ENCODE results near the gene TES.

TES gene

GRCh38 chr7:116222501-116222900 lies 12.2 kb downstream of the TES start:
- DNase-seq (ENCODE audit: low spot score), result no peak

GRCh38 chr7:116223588-116223987 lies 13.2 kb downstream of the TES start:
- no peak for DNase-seq (ENCODE audit: low spot score)

DNA sequence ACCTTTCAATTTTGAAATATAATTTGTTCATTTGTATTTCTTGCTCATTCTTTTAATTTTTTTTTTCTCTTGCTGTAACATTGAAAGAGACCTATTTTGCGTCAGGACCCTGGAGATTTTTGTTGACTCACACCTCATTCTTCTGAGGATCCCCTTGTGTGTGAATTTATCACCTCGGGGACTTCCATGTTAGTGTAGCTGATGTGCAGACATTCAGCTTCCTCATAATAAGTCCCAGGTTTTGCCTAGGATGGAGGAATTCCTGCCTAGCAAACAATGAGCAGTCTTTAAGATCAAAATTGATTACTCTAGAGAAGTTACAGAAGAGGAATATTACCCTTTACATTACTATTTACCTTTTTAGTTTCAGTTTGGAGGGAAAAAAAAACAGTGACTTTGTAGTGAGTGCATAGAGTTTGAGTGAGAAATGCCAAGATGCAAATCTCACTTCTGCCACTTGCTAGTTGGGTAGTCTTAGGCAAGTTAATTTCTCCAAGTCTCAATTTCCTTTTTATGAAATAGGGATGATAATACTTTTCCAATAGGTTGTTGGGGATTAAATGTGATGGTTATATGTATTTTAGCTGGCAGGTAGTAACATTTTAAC lies 14.3 kb downstream of the TES start:
- DNase-seq (ENCODE audit: low spot score), result no peak

GRCh38 chr7:116225860-116226259 lies 15.5 kb downstream of the TES start:
- no peak for DNase-seq (ENCODE audit: low spot score)

DNA sequence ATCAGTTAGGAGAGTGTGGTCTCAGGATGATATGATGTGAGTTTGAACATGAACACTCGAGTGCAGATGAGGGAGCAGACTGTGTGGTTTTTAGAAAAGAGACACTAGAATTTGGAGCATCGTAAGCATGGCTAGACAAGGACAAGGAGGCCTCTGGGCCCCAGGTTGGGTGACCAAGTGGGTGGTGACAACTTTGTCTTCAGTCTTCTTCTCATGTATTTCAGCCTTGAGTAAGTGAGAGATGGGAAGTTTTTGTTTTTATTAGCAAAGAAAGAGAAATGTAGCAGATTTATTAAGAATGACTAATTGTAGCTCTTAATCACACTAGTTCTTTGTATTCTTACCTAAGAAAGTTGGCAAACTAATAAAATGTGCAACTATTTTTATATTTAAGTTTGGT lies 16.3 kb downstream of the TES start:
- no peak for DNase-seq (ENCODE audit: low spot score)

DNA sequence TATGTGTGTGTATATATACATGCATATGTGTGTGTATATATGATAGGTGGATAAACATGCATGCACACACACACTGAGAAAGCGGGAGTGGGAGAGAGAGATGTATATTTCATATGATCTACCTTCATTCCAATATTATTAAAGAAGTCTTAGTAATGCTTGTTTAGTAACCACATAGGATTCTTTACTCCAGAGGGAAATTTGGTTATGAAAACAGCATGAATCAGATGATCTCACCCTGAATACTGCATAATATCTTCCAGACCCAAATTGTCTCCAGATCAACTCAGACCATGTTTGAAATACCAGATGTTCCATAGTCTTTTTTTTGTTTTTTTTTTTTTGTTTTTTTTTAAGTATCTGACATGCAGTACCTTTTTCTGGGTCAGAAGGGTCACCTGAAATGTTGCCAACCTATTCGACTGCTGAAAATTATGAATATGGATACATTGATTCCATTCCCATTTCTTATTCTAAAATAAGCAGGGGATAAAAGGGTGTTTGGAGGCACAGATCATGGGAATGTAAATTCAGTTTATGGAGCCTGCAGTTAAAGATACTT lies 17.4 kb downstream of the TES start:
- DNase-seq (ENCODE audit: low spot score), result no peak

- no peak for DNase-seq (ENCODE audit: low spot score)
Observed at GRCh38 chr7:116228241-116228640, 17.9 kb downstream of the TES start.

DNA sequence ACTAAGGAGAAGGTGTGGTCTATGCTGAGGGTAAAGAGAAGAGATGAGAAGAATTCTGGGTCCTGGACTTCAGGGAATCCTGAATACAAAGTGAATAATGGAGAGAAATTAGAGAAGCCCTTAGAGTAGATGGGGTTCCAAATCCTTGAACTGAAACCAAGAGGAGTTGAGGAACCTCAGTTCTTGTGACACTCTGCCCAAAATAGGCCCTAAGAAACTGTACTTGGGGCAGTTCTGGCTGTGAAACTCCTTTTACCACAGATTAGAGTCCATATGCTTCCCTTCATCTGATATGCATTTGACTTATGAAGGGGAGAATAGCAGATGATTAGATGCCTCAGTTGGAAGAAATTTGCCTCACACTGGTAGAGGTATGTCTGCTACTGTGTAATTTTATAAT lies 19.0 kb downstream of the TES start:
- DNase-seq (ENCODE audit: low spot score), result no peak

- no peak for DNase-seq (ENCODE audit: low spot score)
Observed at GRCh38 chr7:116230191-116231005, 20.1 kb downstream of the TES start.

GRCh38 chr7:116231543-116231942 lies 21.2 kb downstream of the TES start:
- no peak for DNase-seq (ENCODE audit: low spot score)

DNA sequence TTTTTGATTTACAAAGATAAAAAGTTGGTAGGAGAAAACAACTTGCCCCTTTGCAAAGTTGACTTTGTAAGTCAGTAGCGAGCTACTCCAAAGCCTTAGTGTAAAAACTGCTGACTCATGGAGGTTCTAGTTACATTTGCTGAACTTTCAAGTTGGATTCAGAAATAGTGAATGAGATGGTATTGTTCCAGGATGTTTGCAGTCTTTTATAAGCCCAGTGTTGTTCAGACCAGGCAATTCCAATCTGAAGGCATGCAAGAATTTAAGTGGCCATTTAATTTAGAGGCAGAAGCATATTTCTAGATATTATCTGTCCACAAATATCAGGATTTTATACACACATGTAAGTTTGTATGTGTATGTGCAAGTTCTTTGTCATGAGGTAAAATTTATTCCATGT lies 21.6 kb downstream of the TES start:
- DNase-seq (ENCODE audit: low spot score), result peak; percentile 10

DNA sequence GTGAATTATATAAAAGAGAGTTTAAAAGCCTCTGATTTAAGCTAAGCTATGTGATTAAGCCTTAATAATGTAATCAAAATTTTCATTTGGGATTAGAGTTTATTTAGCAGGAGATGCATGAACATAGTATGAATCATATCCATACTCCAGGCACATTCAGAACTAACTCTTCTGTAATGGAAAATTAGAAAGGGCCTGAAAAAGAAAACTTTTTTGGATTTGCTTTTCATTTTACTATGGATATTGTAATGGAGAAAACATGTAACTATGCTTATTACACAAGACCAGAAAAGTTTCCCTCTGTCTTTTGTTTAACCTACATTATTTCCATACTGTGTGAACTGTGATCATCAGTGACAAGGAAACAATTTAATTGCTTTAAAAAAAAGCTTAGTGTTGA lies 22.0 kb downstream of the TES start:
- DNase-seq (ENCODE audit: low spot score), result no peak

- no peak for DNase-seq (ENCODE audit: low spot score)
Observed at GRCh38 chr7:116232920-116233319, 22.6 kb downstream of the TES start.

DNA sequence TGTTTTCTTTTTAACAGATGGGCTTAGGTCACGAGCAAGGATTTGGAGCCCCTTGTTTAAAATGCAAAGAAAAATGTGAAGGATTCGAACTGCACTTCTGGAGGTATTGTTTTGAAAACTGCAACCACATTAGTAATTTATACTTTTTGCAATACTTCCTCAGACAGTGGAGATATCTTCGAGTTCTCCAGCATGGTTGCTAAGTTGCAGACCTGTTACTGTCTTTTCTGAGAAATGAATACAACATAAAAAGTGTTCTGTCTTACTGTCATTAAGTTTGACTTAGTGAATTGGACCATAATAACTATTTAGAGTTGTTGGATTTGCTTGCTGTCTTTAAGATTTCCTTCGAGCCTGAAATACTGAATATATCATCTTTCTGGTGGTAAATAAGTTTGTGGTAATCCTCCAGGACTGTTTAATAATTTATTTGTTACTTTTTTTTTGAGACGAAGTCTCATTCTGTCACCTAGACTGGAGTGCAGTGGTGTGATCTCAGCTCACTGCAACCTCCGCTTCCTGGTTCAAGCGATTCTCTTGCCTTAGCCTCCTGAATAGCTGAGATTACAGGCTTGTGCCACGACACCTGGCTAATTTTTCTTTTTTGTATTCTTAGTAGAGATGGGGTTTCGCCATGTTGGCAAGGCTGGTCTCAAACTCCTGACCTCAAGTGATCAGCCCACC lies 24.3 kb downstream of the TES start:
- no peak for DNase-seq (ENCODE audit: low spot score)

DNA sequence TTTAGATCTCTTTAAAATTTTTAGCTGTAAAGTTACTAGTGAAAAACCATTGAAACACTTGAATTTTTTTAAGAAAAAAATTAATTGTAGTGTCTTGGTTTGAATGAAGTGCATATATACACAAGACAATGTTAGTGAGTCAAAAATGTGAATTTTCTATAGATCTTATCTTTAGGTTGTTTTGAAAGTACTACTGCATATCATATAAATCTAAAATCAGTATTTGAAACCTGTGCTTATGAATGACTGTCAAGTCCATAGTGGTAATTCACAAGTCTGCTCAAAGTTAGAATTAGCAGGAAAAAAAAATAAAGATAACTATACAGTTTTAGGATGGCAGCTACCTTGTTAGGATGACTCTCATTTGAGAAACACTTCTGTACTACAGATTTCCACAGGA lies 25.0 kb downstream of the TES start:
- no peak for DNase-seq (ENCODE audit: low spot score)

GRCh38 chr7:116236020-116236630 lies 25.8 kb downstream of the TES start:
- DNase-seq (ENCODE audit: low spot score), result peak; percentile 12

DNA sequence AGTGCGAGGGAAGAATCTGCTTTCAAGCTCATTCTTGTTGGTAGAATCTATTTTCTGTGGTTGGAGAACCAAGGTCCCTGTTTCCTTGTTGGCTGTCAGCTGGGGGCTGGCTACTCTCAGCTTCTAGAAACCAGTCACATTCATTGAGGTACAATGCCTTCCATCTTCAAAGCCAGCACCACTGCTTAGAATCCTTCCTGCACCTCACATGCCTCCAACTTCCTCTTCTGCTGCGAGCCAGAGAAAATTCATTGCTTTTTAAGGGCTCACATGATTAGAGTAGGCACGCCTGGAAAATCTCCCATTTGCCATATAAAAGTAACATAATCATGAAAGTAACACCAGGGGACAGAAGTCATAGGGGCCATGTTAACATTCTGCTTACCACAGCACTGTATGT lies 28.7 kb downstream of the TES start:
- no peak for DNase-seq (ENCODE audit: low spot score)

- DNase-seq (ENCODE audit: low spot score), result no peak
Observed at GRCh38 chr7:116239434-116239833, 29.1 kb downstream of the TES start.

DNA sequence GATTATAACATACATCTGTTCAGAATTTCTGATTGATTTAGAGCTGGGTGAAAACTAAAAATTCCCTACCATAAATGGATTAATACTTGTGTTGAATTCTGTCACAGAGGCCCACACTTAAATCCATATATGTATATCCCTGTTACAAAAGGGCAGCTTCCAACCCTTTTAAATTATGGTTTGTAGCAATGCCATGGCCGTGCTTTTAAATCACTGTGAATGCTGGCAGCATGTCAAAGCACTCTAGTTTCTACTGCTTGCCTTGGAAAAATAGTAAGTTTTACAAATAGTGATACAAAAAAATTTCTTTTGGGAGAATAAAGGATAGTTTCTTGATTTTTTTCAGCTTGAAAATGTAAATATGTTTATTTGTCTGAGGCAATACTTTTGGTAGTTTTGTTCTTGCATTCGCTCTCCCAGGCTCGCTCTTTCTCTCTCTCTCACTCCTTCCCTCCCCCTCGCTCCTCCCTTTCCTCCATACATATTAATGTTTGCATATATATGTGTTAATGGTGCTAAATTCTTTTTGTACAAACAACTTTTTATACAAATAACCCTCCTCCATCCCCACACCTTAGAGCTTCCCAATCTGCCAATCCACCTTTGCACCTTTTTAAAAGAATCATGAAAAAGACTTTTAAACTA lies 29.8 kb downstream of the TES start:
- DNase-seq (ENCODE audit: low spot score), result no peak

DNA sequence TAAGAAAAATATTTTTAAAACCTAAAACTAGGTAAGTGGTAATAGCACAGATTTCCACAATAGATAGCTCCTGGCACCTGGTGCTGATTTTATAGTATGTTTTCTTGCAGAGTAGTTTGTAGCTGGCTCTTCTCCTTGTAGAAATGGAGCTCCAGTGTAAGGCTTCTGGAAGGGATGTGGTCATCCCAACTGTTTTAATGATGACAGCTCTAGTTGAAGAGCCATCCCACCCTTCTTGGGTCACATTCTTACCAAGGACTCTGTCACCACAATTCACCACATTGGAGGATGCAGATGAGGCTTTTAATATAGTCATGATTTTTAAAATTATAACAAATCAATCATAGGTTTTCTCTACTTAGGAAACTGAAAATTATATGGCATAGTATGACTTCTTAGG lies 31.0 kb downstream of the TES start:
- DNase-seq (ENCODE audit: low spot score), result no peak

DNA sequence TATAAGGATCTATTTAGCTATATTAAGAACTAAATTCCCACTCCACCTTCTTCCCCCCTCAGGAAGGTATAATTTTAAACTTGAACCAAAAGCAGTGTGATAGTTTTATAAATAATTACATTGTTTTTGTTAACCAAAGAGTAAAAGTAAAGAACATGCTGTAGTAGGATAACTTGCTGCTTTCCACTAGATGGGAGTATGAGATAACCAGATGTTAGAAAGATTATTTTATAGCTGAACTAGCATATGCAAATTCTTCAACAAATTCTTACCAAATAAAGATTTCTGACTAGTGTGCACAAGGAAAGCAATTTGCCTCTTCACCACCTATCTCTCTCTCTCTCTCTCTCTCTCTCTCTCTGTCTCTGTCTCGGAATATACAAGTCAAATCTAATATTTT lies 31.8 kb downstream of the TES start:
- DNase-seq (ENCODE audit: low spot score), result no peak

- no peak for DNase-seq (ENCODE audit: low spot score)
Observed at GRCh38 chr7:116242759-116243158, 32.4 kb downstream of the TES start.

All from hematopoietic multipotent progenitor cell treated with erythropoietin and hydrocortisone succinate and interleukin-3 and kit ligand, for 15 days (in vitro differentiated cells).